Panc1 (cell line): Measurements from ENCODE around the gene XIST. TPM values are rescaled to one million over a fixed set of nuclear protein-coding genes. Genes with fewer than 3 reads are reported as not detected.

Experiments
- ATAC-seq: fragments of 200-7000 bp; cut with Tn5 transposase; 2 replicates; pipeline ENCODE4 v1.9.1; 2020; ENCODE audit warnings: mild to moderate bottlenecking, moderate library complexity
- BruUV-seq: library from RNA; stranded (reverse); fragments of 400-500 nt; replicated peaks from 2 replicates; lab custom pipeline; 2021; lab: Mats Ljungman, UMichigan
- CTCF ChIA-PET: fragments of 300-600 bp; sonication (Branson Sonifier 250); formaldehyde crosslinking; loops from one replicate; lab custom pipeline; 2022; ENCODE audit warnings: antibody characterized with exemption; lab: Charles Lee
- POLR2A ChIA-PET: fragments of 300-600 bp; sonication (Branson Sonifier 250); formaldehyde crosslinking; loops from one replicate; lab custom pipeline; 2022; ENCODE audit warnings: antibody characterized with exemption; lab: Charles Lee
- DNase-seq: peaks from one replicate; pipeline ENCODE4 v3.0.0-alpha.2; 2010; ENCODE audit warnings: low read depth, low spot score
- H3K27ac ChIP-seq: 2 replicates; pipeline ENCODE4 v1.5.1; 2011; ENCODE audit warnings: mild to moderate bottlenecking, low read length, inconsistent platforms
- H3K27me3 ChIP-seq: fragments of 200-500 bp; sonication (Bioruptor generic); 2 replicates; pipeline ENCODE4 v1.6.0; 2014; ENCODE audit warnings: low read length, inconsistent platforms; ENCODE audit not compliant: control insufficient read depth, insufficient read depth
- H3K36me3 ChIP-seq: fragments of 200-500 bp; sonication (Bioruptor generic); 2 replicates; pipeline ENCODE4 v1.5.1; 2014; ENCODE audit warnings: inconsistent platforms, mild to moderate bottlenecking, low read length, moderate library complexity; ENCODE audit not compliant: control insufficient read depth, insufficient read depth
- H3K4me1 ChIP-seq: 2 replicates; pipeline ENCODE4 v1.5.1; 2011; ENCODE audit warnings: inconsistent platforms, mild to moderate bottlenecking, low read length, moderate library complexity; ENCODE audit not compliant: control insufficient read depth, insufficient read depth
- H3K4me3 ChIP-seq, 2 experiments: 2 replicates each; pipeline ENCODE4 v1.5.1; 2011 to 2012; ENCODE audit warnings: low read depth in 2 of 2, low read length in 2 of 2, mild to moderate bottlenecking in 2 of 2, inconsistent platforms in 1 of 2, moderate library complexity in 1 of 2
- H3K9me3 ChIP-seq: fragments of 200-500 bp; sonication (Bioruptor generic); 2 replicates; pipeline ENCODE4 v1.5.1; 2014; ENCODE audit warnings: low read depth, mild to moderate bottlenecking, inconsistent platforms, low read length, moderate library complexity; ENCODE audit not compliant: control insufficient read depth, insufficient read depth
- CTCF ChIP-seq: fragments of 450-650 bp; IDR thresholded peaks from 2 replicates; pipeline ENCODE4 v1.5.1; 2017; ENCODE audit warnings: mild to moderate bottlenecking
- POLR2AphosphoS5 ChIP-seq: IDR thresholded peaks from 2 replicates; pipeline ENCODE4 v1.6.1; 2012; ENCODE audit warnings: mild to moderate bottlenecking, low read depth, low read length, moderate library complexity
- REST ChIP-seq, 2 experiments: IDR thresholded peaks; 2 replicates each; pipeline ENCODE4 v1.6.1; 2011 to 2012; ENCODE audit warnings: low read depth in 2 of 2, control low read depth in 1 of 2, low read length in 1 of 2, mild to moderate bottlenecking in 1 of 2, moderate library complexity in 1 of 2; ENCODE audit not compliant: insufficient read depth in 1 of 2
- SIN3A ChIP-seq: IDR thresholded peaks from 2 replicates; pipeline ENCODE4 v1.6.1; 2012; ENCODE audit warnings: low read depth, mild to moderate bottlenecking, low read length, moderate library complexity, borderline replicate concordance; ENCODE audit not compliant: insufficient read depth
- TCF7L2 ChIP-seq: IDR thresholded peaks from 2 replicates; pipeline ENCODE4 v1.6.1; 2011; ENCODE audit warnings: mild to moderate bottlenecking, low read depth, low read length, inconsistent platforms
- in situ Hi-C: cut with HindIII; loops from 2 replicates; pipeline ENCODE4 v1.10.0; 2016; ENCODE audit warnings: low sequenced_read_pairs, low pct_unique_long_range_greater_than_20kb
- intact Hi-C: fragments of 100-400 bp; cut with micrococcal nuclease; formaldehyde crosslinking; loops from one replicate; pipeline ENCODE4 v1.10.0; 2022; ENCODE audit not compliant: unreplicated experiment
- total RNA-seq: library from RNA; stranded (reverse); gene quantifications from one replicate; pipeline ENCODE4 v1.2.1, GENCODE V29; 2021; ENCODE audit not compliant: unreplicated experiment

XIST gene
- total RNA-seq, 1 experiment from 2014 or later, result 0.64 TPM

GRCh38 chrX:73840120-73840924, 12.2 kb downstream of the XIST start:
- TF ChIP-seq CTCF (no peak), POLR2AphosphoS5 (no peak), SIN3A (no peak), REST (IDR thresholded peaks at IDR 0.05; ENCODE audit: insufficient read depth in 1 of 2, low read depth in 2 of 2, low read length in 1 of 2) (no peak), TCF7L2 (no peak)
- CTCF ChIA-PET, result no interaction called here
- no peak overlapping the region for H3K4me3 ChIP-seq

DNA sequence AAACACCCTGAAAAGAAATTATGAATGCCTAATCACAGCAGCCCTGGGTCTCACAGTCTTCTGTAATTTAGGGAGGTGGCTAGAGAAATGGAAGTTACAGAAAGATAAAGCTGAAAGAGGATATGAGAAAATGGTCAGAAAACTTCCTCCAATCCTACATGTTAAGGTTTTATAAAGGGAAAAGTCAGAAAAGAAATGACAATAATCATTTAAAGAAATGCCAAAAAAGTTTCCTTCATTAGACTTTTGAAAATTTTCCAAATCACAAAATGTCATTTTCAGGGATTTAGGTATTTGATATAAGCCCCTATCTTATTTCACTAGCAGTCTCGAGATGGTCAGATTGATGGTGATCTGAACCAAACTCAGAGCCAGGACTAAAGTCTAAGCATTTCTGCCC, 13.4 kb downstream of the XIST start:
- Histone ChIP-seq H3K9me3 (no peaks in the 10 kb centered on the region), H3K27ac (no peak overlapping the region), H3K4me1 (no peaks in the 10 kb centered on the region), H3K36me3 (no peaks in the 10 kb centered on the region), H3K4me3 (no peak overlapping the region), H3K27me3 (peaks cover 2% of the 10 kb centered on the region; the same call in 1 of the 2 replicates)
- ChIA-PET POLR2A (no interaction called here), CTCF (no interaction called here)
- no peak for TF ChIP-seq CTCF
- no peak for TF ChIP-seq POLR2AphosphoS5
- TF ChIP-seq SIN3A, result no peak
- TF ChIP-seq REST (IDR thresholded peaks at IDR 0.05; ENCODE audit: insufficient read depth in 1 of 2, low read depth in 2 of 2, low read length in 1 of 2), result no peak
- TF ChIP-seq TCF7L2, result no peak
- DNase-seq (no peak), ATAC-seq (no peak)
- in situ Hi-C loops, result no loop called here
- no TSS peak for BruUV-seq
- intact Hi-C loops, result no loop called here

More at GRCh38 chrX:73840120-73840924, 12.2 kb downstream of the XIST start:
- in situ Hi-C loops (no loop called here), intact Hi-C loops (no loop called here)
- no peak for DNase-seq
- H3K27ac ChIP-seq, result no peak overlapping the region
- peaks cover 2% of the 10 kb centered on the region; the same call in 1 of the 2 replicates for H3K27me3 ChIP-seq
- POLR2A ChIA-PET, result no interaction called here
- no peaks in the 10 kb centered on the region for H3K4me1 ChIP-seq
- BruUV-seq, result no TSS peak
- no peak for ATAC-seq
- H3K36me3 ChIP-seq, result no peaks in the 10 kb centered on the region
- H3K9me3 ChIP-seq, result no peaks in the 10 kb centered on the region
